Prostate gland (tissue), 2 donors: ENCODE data around the gene CPSF2.

Experiments used
- POLR2A ChIP-seq: fragments of 450-650 bp; IDR thresholded peaks from one replicate; pipeline ENCODE4 v1.6.1; 2016; ENCODE audit warnings: antibody characterized with exemption, mild to moderate bottlenecking
- TF ChIP-seq, protein P1 (sequence below), 4 experiments: fragments of 200-600 bp in 2 of 4; fragments of 450-650 bp in 2 of 4; sonication (generic) in 2 of 4; IDR thresholded peaks; 1 replicate in 3 of 4; 2 replicates in 1 of 4; pipeline ENCODE4 v1.5.1; 2016 to 2019; ENCODE audit warnings: antibody characterized with exemption in 4 of 4, mild to moderate bottlenecking in 2 of 4, moderate library complexity in 2 of 4

DNA sequence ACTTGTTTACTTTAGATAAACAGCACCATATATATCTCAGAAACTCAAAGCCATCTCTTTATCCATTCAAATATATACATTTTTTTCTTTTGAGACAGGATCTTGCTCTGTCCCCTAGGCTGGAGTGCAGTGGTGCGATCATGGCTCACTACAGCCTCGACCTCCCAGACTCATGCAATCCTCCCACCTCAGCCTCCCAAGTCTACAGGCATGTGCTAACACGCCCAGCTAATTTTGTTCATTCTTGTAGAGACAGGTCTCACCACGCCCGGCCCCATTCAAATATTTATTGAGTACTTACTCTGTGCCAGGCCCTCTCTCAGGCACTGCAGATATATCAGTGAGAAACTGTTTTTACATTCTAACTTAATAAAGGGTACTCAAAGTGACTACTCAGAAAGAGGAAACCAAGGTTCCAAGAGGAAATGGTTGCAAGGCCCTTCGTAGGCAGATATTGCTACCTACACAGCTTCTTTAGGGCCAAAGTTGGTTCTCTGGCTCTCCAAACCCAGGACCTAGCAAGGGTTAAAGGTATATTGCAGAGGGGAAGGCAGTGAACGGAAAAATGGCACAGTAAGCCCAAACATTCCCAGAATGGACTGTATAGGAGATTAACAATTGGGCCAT lies 18.3 kb upstream of the CPSF2 start:
- TF ChIP-seq, protein P1, sequence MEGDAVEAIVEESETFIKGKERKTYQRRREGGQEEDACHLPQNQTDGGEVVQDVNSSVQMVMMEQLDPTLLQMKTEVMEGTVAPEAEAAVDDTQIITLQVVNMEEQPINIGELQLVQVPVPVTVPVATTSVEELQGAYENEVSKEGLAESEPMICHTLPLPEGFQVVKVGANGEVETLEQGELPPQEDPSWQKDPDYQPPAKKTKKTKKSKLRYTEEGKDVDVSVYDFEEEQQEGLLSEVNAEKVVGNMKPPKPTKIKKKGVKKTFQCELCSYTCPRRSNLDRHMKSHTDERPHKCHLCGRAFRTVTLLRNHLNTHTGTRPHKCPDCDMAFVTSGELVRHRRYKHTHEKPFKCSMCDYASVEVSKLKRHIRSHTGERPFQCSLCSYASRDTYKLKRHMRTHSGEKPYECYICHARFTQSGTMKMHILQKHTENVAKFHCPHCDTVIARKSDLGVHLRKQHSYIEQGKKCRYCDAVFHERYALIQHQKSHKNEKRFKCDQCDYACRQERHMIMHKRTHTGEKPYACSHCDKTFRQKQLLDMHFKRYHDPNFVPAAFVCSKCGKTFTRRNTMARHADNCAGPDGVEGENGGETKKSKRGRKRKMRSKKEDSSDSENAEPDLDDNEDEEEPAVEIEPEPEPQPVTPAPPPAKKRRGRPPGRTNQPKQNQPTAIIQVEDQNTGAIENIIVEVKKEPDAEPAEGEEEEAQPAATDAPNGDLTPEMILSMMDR (IDR thresholded peaks at IDR 0.05), result no peak
- TF ChIP-seq POLR2A, result no peak
